ENCODE measurements around the gene TMC7. TPM values are rescaled to one million over a fixed set of nuclear protein-coding genes. Genes with fewer than 3 reads are reported as not detected.

Gene TMC7
- total RNA-seq, 3 donors from 2014 or later, result 5.4 to 12.4 (median 9.2) TPM

- peaks cover 18% of the 10 kb centered on the region for H3K4me1 ChIP-seq (ENCODE audit: low read depth)
- H3K36me3 ChIP-seq (ENCODE audit: low read depth), result no peaks in the 10 kb centered on the region
- DNase-seq (no peak), ATAC-seq (no peak)
- intact Hi-C loops (cut with DNase I, micrococcal nuclease), result no loop called here
- H3K9me3 ChIP-seq, result no peaks in the 10 kb centered on the region
- TF ChIP-seq CTCF (IDR thresholded peaks at IDR 0.05), result no peak
- no peak overlapping the region for H3K4me3 ChIP-seq
These were observed 15.3 kb downstream of the TMC7 start for GRCh38 chr16:18999045-18999393.

- no peak for DNase-seq
- Histone ChIP-seq H3K4me3 (no peak overlapping the region), H3K9me3 (no peaks in the 10 kb centered on the region), H3K4me1 (ENCODE audit: low read depth) (peaks cover 14% of the 10 kb centered on the region), H3K36me3 (ENCODE audit: low read depth) (no peaks in the 10 kb centered on the region)
- ATAC-seq, result no peak
- no peak for TF ChIP-seq CTCF (IDR thresholded peaks at IDR 0.05)
- intact Hi-C loops (cut with DNase I, micrococcal nuclease), result no loop called here
These were observed 18.1 kb downstream of the TMC7 start for GRCh38 chr16:19001788-19002187.

- DNase-seq, result no peak
- H3K4me3 ChIP-seq, result no peak overlapping the region
- intact Hi-C loops (cut with DNase I, micrococcal nuclease), result no loop called here
- no peaks in the 10 kb centered on the region for H3K9me3 ChIP-seq
- peaks cover 5% of the 10 kb centered on the region for H3K4me1 ChIP-seq (ENCODE audit: low read depth)
- H3K36me3 ChIP-seq (ENCODE audit: low read depth), result no peaks in the 10 kb centered on the region
- no peak for ATAC-seq
- TF ChIP-seq CTCF (IDR thresholded peaks at IDR 0.05), result no peak
These were observed 20.2 kb downstream of the TMC7 start for GRCh38 chr16:19003935-19004334.

GRCh38 chr16:19005561-19006445, 22.1 kb downstream of the TMC7 start:
- intact Hi-C loops (cut with DNase I, micrococcal nuclease), result no loop called here
- DNase-seq, result peak; percentile 77 to 88 (median 80)
- Histone ChIP-seq H3K4me3 (no peak overlapping the region), H3K4me1 (ENCODE audit: low read depth) (no peaks in the 10 kb centered on the region), H3K9me3 (peaks cover 7% of the 10 kb centered on the region), H3K36me3 (ENCODE audit: low read depth) (no peaks in the 10 kb centered on the region)
- TF ChIP-seq CTCF (IDR thresholded peaks at IDR 0.05), result no peak
- peak; percentile 98 for ATAC-seq

GRCh38 chr16:19006446-19007315, 22.9 kb downstream of the TMC7 start:
- Histone ChIP-seq H3K4me3 (no peak overlapping the region), H3K36me3 (ENCODE audit: low read depth) (no peaks in the 10 kb centered on the region), H3K4me1 (ENCODE audit: low read depth) (no peaks in the 10 kb centered on the region), H3K9me3 (peaks cover 8% of the 10 kb centered on the region)
- intact Hi-C loops (cut with DNase I, micrococcal nuclease), result no loop called here
- ATAC-seq (no peak), DNase-seq (no peak)
- no peak for TF ChIP-seq CTCF (IDR thresholded peaks at IDR 0.05)

Measured in mucosa of descending colon (tissue), 3 donors.